GM12878 (cell line): Measurements from ENCODE around the gene KIR3DL1. TPM values are rescaled to one million over a fixed set of nuclear protein-coding genes. Genes with fewer than 3 reads are reported as not detected.

Experiments
- ATAC-seq: fragments of 200-7000 bp; cut with Tn5 transposase; 3 replicates; pipeline ENCODE4 v1.9.1; 2020; ENCODE audit warnings: mild to moderate bottlenecking, moderate library complexity
- BruUV-seq: library from RNA; stranded (reverse); fragments of 400-500 nt; replicated peaks from 2 replicates; lab custom pipeline; 2021; lab: Mats Ljungman, UMichigan
- CTCF ChIA-PET: fragments of 300-600 bp; sonication (Branson Sonifier 250); formaldehyde crosslinking; extraction: SDS; loops from one replicate; lab custom pipeline; 2021; ENCODE audit warnings: inconsistent platforms; lab: Yijun Ruan, JAX
- POLR2A ChIA-PET: fragments of 350-600 bp; formaldehyde crosslinking; extraction: SDS; loops from one replicate; lab custom pipeline; 2021; ENCODE audit warnings: inconsistent platforms; lab: Charles Lee
- RAD21 ChIA-PET: fragments of 300-600 bp; sonication (Branson Sonifier 250); formaldehyde crosslinking; loops from one replicate; lab custom pipeline; 2023; ENCODE audit warnings: antibody characterized with exemption; ENCODE audit not compliant: unreplicated experiment; lab: Charles Lee
- SMC1A ChIA-PET: fragments of 300-600 bp; sonication (Branson Sonifier 250); formaldehyde crosslinking; loops from one replicate; lab custom pipeline; 2023; ENCODE audit not compliant: unreplicated experiment, uncharacterized antibody; lab: Charles Lee
- DNase-seq: peaks from one replicate; pipeline ENCODE4 v3.0.0-alpha.2; 2011; ENCODE audit warnings: low read depth, low spot score
- FAIRE-seq: peaks from 3 replicates; lab custom pipeline; 2011; peaks lifted over from hg19 to GRCh38; lab: Jason Lieb, UNC
- H2AFZ ChIP-seq: 2 replicates; pipeline ENCODE4 v1.6.0; 2011; ENCODE audit warnings: low read depth, low read length, control low read depth; ENCODE audit not compliant: control insufficient read depth
- H3K27ac ChIP-seq: 2 replicates; pipeline ENCODE4 v1.5.1; 2011; ENCODE audit warnings: control low read depth; ENCODE audit not compliant: control insufficient read depth, insufficient read depth
- H3K27me3 ChIP-seq, 2 experiments: replicated peaks in 1 of 2; 2 replicates each; pipeline versions ENCODE4 v1.6.0 to v1.6.1; 2011; ENCODE audit warnings: low read length in 1 of 2; ENCODE audit not compliant: control insufficient read depth in 2 of 2, insufficient read depth in 2 of 2
- H3K36me3 ChIP-seq, 2 experiments: 2 replicates each; pipeline ENCODE4 v1.5.1; 2011; ENCODE audit warnings: low read length in 1 of 2; ENCODE audit not compliant: control insufficient read depth in 2 of 2, insufficient read depth in 2 of 2
- H3K4me1 ChIP-seq: 2 replicates; pipeline ENCODE4 v1.6.1; 2011; ENCODE audit warnings: mild to moderate bottlenecking, low read length, moderate library complexity, mixed read lengths; ENCODE audit not compliant: control insufficient read depth, insufficient read depth
- H3K4me2 ChIP-seq: 2 replicates; pipeline ENCODE4 v1.6.0; 2011; ENCODE audit warnings: control low read depth; ENCODE audit not compliant: control insufficient read depth, insufficient read depth
- H3K4me3 ChIP-seq: fragments of 200-600 bp; sonication (generic); 2 replicates; pipeline ENCODE4 v1.5.1; 2016
- H3K79me2 ChIP-seq: 2 replicates; pipeline ENCODE4 v1.6.0; 2011; ENCODE audit warnings: low read length; ENCODE audit not compliant: control insufficient read depth, insufficient read depth
- H3K9ac ChIP-seq: 2 replicates; pipeline ENCODE4 v1.8.0; 2011; ENCODE audit warnings: low read length, control low read depth, mixed read lengths; ENCODE audit not compliant: control insufficient read depth, insufficient read depth
- H3K9me3 ChIP-seq: replicated peaks from 3 replicates; pipeline ENCODE4 v1.5.1; 2011; ENCODE audit warnings: mild to moderate bottlenecking, low read length; ENCODE audit not compliant: control insufficient read depth, insufficient read depth
- H4K20me1 ChIP-seq: 2 replicates; pipeline ENCODE4 v1.6.0; 2011; ENCODE audit not compliant: control insufficient read depth, insufficient read depth
- EED ChIP-seq: sonication (generic); IDR thresholded peaks from 2 replicates; pipeline ENCODE4 v1.6.1; 2016; ENCODE audit warnings: antibody characterized with exemption, low read depth
- EZH2 ChIP-seq: IDR thresholded peaks from 2 replicates; pipeline ENCODE4 v1.6.1; 2012; ENCODE audit warnings: low read depth, mild to moderate bottlenecking, control low read depth, inconsistent platforms, low read length, borderline replicate concordance; ENCODE audit not compliant: control insufficient read depth
- FOXM1 ChIP-seq: IDR thresholded peaks from 2 replicates; pipeline ENCODE4 v1.6.1; 2012; ENCODE audit warnings: low read depth, mild to moderate bottlenecking, inconsistent platforms, low read length, moderate library complexity
- MTA2 ChIP-seq: fragments of 450-650 bp; IDR thresholded peaks from 2 replicates; pipeline ENCODE4 v1.6.1; 2016; ENCODE audit warnings: low read depth, mild to moderate bottlenecking, moderate library complexity
- MXI1 ChIP-seq: fragments of 150-350 bp; IDR thresholded peaks from 2 replicates; pipeline ENCODE4 v1.6.1; 2011; ENCODE audit warnings: low read depth, mild to moderate bottlenecking, inconsistent platforms, low read length, improper control_type of control experiment
- RFX5 ChIP-seq: IDR thresholded peaks from 2 replicates; pipeline ENCODE4 v1.6.1; 2011; ENCODE audit warnings: low read depth, low read length, improper control_type of control experiment
- SPI1 ChIP-seq: IDR thresholded peaks from 2 replicates; pipeline ENCODE4 v1.6.1; 2011; ENCODE audit warnings: low read depth, mild to moderate bottlenecking, low read length, moderate library complexity, borderline replicate concordance; ENCODE audit not compliant: insufficient read depth
- SUZ12 ChIP-seq: fragments of 200-600 bp; sonication (generic); IDR thresholded peaks from one replicate; pipeline ENCODE4 v1.6.1; 2018; ENCODE audit warnings: antibody characterized with exemption, mild to moderate bottlenecking; ENCODE audit not compliant: unreplicated experiment
- TCF3 ChIP-seq: IDR thresholded peaks from 2 replicates; pipeline ENCODE4 v1.6.1; 2012; ENCODE audit warnings: low read depth, mild to moderate bottlenecking, low read length, borderline replicate concordance; ENCODE audit not compliant: insufficient read depth
- WGBS: methylation state at CpG from one replicate; pipeline ENCODE4 v1.1.6; 2016; ENCODE audit warnings: low lambda C conversion rate; ENCODE audit not compliant: insufficient replicate concordance, insufficient coverage; ENCODE audit errors: missing lambda C conversion rate; 5-methylcytosine and 5-hydroxymethylcytosine counted together
- in situ Hi-C: fragments of 300-500 bp; cut with MboI; formaldehyde crosslinking; loops from 9 replicates; pipeline ENCODE4 v1.14.3; 2018; ENCODE audit warnings: mixed read lengths
- intact Hi-C: fragments of 100-400 bp; cut with micrococcal nuclease; formaldehyde crosslinking; loops from one replicate; pipeline ENCODE4 v1.14.2; 2022; ENCODE audit not compliant: unreplicated experiment
- polyA plus RNA-seq, 11 experiments: library from polyadenylated mRNA; depleted of rRNA in 4 of 11; unstranded in 6 of 11; stranded (reverse) in 5 of 11; fragments of >200 nt; fragmentation: Nextera tagmentation in 4 of 11; fragmentation: Illumina TruSeq in 1 of 11; extraction: Ambion mirVana in 4 of 11; extraction: Trizol in 1 of 11; gene quantifications; 1 replicate in 1 of 11; 2 replicates in 10 of 11; pipeline versions ENCODE4 v1.2.1 to v1.2.3, GENCODE V29; 2011 to 2016; ENCODE audit warnings: inconsistent platforms in 2 of 11, missing spikeins in 2 of 11, low read depth in 1 of 11
- total RNA-seq, 4 experiments: library from RNA; depleted of rRNA in 3 of 4; stranded (reverse); fragments of >200 nt in 3 of 4; fragmentation: Illumina TruSeq in 1 of 4; extraction: Trizol in 1 of 4; gene quantifications; 2 replicates each; pipeline versions ENCODE4 v1.2.1 to v1.2.3, GENCODE V29; 2013 to 2021
- TF ChIP-seq, protein P1 (sequence below): fragments of 450-650 bp; formaldehyde crosslinking; IDR thresholded peaks from 2 replicates; pipeline ENCODE4 v1.4.0; 2022; ENCODE audit warnings: mild to moderate bottlenecking, moderate library complexity
- TF ChIP-seq, protein P2 (sequence below): IDR thresholded peaks from 2 replicates; pipeline ENCODE4 v1.6.1; 2011; ENCODE audit warnings: low read depth, low read length, improper control_type of control experiment, borderline replicate concordance
- TF ChIP-seq, protein P3 (sequence below): fragments of 450-650 bp; formaldehyde crosslinking; IDR thresholded peaks from 2 replicates; pipeline ENCODE4 v1.4.0; 2020; ENCODE audit warnings: mild to moderate bottlenecking, moderate library complexity

The KIR3DL1 gene
- total and polyA plus RNA-seq, 10 of the 15 experiments (the other 5 are each of a cell fraction or from before 2014, with no cell fraction given) = 0.37 TPM; not detected in 9

DNA sequence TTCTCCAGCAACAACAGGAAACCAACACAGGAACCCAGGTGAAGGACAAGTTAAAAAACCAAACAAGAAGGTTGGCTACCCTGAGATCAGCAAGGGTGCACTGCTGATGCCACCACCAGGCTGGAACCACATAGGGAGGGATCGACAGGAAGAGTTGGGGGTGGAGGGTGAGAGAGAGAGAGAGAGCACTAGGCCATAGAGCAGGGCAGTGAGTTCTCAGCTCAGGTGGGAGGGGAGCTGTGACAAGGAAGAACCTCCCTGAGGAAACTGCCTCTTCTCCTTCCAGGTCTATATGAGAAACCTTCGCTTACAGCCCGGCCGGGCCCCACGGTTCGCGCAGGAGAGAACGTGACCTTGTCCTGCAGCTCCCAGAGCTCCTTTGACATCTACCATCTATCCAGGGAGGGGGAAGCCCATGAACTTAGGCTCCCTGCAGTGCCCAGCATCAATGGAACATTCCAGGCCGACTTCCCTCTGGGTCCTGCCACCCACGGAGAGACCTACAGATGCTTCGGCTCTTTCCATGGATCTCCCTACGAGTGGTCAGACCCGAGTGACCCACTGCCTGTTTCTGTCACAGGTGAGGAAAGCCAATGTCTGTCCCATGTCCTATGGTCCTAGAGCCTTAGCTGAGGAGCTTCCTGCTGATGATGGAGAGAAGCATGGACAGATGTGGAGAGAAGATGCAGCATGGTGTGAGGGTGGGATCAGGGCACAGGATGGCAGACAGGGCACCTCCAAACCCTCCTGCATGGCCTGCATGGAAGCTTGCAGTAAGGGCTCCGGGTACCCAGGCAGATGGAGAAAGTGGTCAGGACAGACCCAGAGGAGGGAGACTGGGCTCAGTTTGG lies 10.4 kb upstream of the KIR3DL1 start (continued):
- TF ChIP-seq, protein P1, sequence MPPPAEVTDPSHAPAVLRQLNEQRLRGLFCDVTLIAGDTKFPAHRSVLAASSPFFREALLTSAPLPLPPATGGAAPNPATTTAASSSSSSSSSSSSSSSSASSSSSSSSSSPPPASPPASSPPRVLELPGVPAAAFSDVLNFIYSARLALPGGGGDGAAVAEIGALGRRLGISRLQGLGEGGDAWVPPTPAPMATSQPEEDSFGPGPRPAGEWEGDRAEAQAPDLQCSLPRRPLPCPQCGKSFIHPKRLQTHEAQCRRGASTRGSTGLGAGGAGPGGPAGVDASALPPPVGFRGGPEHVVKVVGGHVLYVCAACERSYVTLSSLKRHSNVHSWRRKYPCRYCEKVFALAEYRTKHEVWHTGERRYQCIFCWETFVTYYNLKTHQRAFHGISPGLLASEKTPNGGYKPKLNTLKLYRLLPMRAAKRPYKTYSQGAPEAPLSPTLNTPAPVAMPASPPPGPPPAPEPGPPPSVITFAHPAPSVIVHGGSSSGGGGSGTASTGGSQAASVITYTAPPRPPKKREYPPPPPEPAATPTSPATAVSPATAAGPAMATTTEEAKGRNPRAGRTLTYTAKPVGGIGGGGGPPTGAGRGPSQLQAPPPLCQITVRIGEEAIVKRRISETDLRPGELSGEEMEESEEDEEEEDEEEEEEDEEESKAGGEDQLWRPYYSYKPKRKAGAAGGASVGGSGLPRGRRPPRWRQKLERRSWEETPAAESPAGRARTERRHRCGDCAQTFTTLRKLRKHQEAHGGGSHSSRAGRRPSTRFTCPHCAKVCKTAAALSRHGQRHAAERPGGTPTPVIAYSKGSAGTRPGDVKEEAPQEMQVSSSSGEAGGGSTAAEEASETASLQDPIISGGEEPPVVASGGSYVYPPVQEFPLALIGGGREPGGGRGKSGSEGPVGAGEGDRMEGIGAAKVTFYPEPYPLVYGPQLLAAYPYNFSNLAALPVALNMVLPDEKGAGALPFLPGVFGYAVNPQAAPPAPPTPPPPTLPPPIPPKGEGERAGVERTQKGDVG (CRISPR knock-in tag) = no peak
- TF ChIP-seq, protein P2, sequence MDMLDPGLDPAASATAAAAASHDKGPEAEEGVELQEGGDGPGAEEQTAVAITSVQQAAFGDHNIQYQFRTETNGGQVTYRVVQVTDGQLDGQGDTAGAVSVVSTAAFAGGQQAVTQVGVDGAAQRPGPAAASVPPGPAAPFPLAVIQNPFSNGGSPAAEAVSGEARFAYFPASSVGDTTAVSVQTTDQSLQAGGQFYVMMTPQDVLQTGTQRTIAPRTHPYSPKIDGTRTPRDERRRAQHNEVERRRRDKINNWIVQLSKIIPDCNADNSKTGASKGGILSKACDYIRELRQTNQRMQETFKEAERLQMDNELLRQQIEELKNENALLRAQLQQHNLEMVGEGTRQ = no peak
- TF ChIP-seq EZH2 = no peak

DNA sequence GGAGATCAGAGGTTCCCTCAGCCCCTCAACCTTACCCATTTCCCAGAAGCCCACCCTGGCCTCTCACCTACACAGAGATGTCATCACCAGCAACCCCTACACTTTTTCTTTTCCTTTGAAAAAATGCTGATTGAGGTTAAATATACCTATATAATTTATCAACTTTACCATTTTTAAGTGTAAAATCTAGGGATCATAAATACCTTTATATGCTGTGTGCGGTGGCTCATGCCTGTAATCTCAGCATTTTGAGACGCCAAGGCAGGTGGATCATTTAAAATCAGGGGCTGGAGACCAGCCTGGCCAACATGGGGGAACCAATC lies 9.8 kb upstream of the KIR3DL1 start:
- Histone ChIP-seq H3K9me3 (no peaks in the 10 kb centered on the region), H3K27ac (no peak overlapping the region), H2AFZ (no peak overlapping the region), H3K4me2 (no peak overlapping the region), H3K4me1 (no peaks in the 10 kb centered on the region), H3K4me3 (no peak overlapping the region), H3K9ac (no peak overlapping the region), H4K20me1 (no peaks in the 10 kb centered on the region), H3K27me3 (no peaks in the 10 kb centered on the region), H3K79me2 (no peaks in the 10 kb centered on the region), H3K36me3 (no peaks in the 10 kb centered on the region)
- FAIRE-seq (no peak), ATAC-seq (no peak), DNase-seq (no peak)
- 21% methylated on average over 2 of the region's 2 CpGs for WGBS
- BruUV-seq = no TSS peak
- POLR2A ChIA-PET = no interaction called here
- intact Hi-C loops (no loop called here), in situ Hi-C loops (no loop called here)
- RAD21 ChIA-PET = no interaction called here
- CTCF ChIA-PET = no interaction called here
- SMC1A ChIA-PET = no interaction called here
- no peak for TF ChIP-seq EED
- TF ChIP-seq SPI1 = no peak
- TF ChIP-seq MTA2 = no peak
- no peak for TF ChIP-seq FOXM1
- TF ChIP-seq MXI1 = no peak
- no peak for TF ChIP-seq RFX5
- TF ChIP-seq TCF3 = no peak
- TF ChIP-seq, protein P3, sequence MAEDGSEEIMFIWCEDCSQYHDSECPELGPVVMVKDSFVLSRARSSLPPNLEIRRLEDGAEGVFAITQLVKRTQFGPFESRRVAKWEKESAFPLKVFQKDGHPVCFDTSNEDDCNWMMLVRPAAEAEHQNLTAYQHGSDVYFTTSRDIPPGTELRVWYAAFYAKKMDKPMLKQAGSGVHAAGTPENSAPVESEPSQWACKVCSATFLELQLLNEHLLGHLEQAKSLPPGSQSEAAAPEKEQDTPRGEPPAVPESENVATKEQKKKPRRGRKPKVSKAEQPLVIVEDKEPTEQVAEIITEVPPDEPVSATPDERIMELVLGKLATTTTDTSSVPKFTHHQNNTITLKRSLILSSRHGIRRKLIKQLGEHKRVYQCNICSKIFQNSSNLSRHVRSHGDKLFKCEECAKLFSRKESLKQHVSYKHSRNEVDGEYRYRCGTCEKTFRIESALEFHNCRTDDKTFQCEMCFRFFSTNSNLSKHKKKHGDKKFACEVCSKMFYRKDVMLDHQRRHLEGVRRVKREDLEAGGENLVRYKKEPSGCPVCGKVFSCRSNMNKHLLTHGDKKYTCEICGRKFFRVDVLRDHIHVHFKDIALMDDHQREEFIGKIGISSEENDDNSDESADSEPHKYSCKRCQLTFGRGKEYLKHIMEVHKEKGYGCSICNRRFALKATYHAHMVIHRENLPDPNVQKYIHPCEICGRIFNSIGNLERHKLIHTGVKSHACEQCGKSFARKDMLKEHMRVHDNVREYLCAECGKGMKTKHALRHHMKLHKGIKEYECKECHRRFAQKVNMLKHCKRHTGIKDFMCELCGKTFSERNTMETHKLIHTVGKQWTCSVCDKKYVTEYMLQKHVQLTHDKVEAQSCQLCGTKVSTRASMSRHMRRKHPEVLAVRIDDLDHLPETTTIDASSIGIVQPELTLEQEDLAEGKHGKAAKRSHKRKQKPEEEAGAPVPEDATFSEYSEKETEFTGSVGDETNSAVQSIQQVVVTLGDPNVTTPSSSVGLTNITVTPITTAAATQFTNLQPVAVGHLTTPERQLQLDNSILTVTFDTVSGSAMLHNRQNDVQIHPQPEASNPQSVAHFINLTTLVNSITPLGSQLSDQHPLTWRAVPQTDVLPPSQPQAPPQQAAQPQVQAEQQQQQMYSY (CRISPR knock-in tag) = no peak
- no peak for TF ChIP-seq SUZ12
